Activated gamma-delta T cell treated with Interleukin-2 at 50 U/mL for 16 hours (primary cell): Measurements from ENCODE around the gene LIN28A.

ENCODE experiments used
- DNase-seq: peaks from one replicate; pipeline ENCODE4 v3.0.0-alpha.2; 2020

Gene LIN28A

DNA sequence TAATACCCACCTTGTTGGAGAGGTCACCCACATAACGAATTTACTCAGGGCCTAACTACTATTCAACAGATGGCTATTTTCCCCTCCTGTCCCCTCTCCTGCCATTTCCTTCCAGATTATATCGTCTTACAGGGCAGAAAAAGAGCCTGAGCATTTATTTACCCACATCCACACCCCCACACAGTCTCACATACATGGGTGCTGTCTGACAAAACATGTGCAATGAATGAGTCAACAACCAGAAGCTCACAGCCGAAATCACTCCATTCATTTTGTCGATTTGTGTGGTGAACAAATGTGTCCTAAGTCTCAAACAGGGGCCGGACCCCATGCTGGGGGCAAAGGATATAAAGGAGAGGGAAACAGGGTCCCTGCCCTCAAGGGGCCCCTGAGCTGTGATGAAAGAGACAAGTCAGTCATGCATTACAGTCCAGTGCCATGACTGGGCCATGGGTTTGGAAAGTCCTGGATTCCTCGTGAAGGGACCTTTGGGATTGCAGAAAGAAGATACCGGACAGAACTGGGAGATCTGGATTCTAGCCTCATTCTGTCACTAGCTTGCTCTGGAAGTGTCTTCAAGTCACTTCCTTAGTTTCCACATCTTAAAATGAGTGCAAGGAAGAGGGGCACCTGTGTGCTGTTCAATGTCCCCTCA lies 21.7 kb upstream of the LIN28A start:
- no peak for DNase-seq

DNA sequence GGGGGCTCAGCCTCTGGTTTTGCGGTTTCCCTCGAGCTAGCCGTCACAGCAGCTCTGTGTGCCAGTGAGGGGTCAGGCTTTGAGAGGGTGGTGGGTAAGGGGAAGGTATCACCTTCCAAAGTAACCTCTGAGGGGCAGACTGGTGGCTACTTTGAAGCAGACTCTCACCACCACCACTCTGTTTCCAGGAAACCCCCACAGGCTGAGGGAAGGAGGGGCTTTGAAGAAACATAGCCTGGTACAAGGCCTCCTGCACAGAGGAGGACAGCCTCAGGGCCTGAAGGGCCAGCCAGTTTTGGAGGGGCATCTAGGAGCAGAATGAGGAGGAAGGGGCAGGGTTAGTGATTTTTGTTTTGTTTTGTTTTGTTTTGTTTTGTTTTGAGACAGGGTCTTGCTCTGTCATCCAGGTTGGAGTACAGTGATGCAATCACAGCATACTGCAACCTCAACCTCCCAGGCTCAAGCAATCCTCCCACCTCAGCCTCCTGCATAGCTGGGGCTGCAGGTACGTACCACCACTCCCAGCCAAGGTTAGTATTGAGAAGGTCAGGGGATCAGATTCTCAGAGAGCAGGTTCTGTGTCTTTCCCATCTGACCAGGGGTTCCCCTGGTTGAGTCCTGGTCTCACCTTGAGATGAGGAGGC lies 20.9 kb upstream of the LIN28A start:
- no peak for DNase-seq

DNA sequence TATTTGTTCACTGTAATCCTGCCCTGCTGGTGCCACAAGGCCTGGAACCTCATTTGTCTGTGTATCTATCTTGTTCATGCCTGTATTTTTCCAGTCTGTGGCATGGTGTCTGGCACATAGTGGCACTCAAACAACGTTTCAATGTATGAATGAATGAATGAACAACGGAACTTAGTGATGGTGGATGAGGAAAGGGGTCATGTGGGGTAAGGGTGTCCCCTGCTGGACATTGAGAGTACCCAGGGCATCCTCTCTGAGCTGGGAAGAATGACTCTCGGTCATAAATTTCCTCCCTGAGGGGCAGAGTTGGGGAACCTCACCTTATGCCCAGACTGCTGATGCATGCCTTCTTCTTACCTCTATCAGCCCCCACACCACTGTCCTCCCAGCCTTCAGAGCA lies 19.2 kb upstream of the LIN28A start:
- peak; percentile 54 for DNase-seq

- no peak for DNase-seq
Measured at GRCh38 chr1:26395754-26396153, 14.9 kb upstream of the LIN28A start.

DNA sequence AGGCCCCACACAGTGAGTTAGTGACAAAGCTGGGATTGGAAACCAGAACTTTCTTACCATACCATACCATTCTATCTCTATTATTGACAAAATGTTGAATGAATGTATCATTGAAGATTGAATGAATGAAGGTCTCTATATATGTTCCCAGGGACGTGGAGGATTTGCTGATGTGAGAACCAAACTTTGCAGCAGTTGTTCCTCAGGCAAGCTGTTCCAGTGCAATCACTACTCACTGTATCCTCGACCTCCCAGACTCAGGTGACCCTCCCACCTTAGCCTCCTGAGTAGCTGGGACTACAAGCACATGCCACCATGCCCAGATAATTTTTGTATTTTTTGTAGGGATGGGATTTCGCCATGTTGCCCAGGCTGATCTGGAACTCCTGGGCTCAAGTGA lies 11.6 kb upstream of the LIN28A start:
- no peak for DNase-seq

DNA sequence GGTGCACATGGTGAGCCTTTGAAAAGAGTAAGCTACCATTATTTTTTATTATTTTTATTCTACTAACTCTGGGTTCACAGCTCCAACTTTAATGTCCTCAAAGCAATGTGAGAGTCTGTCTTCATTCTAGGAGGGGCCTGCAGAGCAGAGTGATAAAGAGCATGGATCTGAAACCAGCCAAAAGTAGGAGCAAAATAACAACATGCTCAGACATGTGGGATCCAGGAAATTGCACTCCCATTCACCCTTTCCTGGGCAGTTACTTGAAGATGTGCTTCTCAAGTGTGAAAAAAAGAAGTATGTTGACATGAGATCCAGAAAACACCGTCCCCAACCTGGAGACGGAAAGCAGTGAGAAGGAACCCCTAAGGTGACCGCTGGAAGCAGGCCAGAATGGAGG lies 8.7 kb upstream of the LIN28A start:
- no peak for DNase-seq

GRCh38 chr1:26403656-26404055 lies 7.0 kb upstream of the LIN28A start:
- no peak for DNase-seq

DNA sequence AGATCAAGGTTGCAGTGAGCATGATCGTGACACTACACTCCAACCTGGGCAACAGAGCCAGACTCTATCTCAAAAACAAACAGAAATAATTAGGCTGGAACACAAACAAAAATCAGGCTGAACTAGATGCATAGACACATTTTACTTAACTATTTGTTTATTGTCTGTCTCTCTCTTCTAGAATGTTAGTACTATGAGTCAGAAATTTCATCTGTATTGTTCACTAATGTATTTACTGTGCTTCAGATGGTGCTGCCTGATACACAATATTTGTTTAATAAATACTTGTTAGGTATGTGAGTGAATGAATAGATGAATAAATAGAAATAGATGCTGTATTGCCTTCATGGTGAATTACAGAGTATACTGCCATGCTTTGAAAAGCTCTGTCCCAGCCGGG lies 6.0 kb upstream of the LIN28A start:
- DNase-seq: no peak

DNA sequence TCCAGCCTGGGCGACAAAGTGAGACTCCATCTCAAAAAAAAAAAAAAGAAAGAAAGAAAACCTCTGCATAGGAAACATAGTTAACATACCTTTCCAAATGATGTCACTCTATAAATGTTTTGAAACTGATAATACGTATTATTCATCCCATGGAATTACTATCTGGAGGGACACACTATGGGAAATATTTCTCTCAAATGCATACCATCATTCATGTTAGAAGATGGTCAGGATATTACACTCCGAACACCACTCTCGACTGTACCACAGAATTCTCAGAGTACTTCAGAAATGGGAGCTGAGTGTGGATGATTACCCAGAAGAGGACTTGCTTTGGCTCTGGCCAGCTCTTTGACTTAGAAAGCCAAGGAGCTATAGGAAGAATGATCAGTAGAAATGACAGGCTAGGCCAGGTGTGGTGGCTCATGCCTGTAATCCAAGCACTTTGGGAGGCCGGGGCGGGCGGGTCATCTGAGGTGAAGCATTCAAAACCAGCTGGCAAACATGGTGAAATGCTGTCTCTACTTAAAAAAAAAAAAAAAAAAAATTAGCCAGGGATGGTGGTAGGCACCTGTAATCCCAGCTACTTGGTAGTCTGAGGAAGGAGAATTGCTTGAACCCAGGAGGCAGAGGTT lies 5.2 kb upstream of the LIN28A start:
- DNase-seq: no peak

DNA sequence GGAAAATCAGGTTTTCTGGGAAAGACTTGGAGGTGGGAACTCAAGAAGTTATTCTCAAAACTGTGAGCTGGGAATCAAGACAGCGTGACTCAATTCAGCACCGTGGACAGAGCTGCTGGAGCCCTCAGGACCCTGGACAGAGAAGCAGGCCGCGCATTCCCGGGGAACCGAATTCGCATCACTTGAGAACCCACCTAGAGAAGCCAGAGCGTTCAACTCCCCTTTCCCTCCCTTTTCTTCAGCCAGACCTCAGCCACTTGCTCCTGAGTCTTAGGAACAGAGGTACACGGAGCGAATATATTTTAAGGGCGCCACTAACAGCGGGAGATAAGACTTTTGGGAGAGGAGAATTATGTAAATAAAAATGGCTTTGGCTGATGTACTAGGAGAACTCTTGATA lies 2.0 kb upstream of the LIN28A start:
- DNase-seq: peak; percentile 73

DNA sequence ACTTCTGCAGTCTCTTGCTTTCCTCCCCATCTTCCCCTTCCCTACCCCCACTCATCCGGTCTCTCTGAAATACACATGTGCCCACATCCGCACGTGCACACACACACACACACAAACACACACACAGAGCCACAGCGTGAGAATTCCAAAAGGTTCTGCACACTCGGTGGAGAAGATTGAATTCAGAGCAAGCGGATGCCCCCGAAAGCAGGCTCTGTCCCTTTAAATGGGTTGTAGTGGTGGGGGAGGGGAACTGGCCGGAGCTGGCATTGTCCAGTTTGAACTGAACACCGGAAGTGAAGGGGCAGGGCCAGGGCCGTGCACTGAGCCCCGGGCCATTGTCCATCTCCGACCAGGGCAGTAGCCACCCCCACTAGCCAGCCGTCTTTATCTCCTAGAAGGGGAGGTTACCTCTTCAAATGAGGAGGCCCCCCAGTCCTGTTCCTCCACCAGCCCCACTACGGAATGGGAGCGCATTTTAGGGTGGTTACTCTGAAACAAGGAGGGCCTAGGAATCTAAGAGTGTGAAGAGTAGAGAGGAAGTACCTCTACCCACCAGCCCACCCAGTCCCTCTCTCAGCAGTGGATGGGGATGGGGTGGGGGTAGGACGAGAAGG lies 1.3 kb upstream of the LIN28A start:
- DNase-seq: no peak

DNA sequence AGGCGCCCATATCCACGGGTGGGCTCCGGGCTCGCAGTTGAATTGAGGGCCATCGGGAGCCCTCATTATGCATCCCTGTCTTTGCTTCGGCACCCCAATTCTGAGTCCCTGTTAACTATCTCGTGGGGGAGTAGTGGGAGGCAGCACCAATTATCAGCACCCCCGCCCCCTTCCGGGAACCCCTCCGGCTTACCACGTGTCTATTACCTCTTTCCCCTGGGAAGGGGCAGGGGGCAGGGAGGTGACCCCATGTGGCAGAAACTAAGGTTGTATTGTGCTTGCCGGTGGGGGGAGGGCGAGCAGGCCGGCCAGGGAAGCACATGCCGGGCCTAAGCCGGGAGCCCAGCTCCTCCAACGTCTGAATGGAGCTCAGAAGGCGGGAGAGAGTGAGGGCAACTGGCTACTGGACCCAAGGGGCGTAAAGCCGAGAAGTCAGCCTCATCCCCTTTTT lies 1.0 kb downstream of the LIN28A start:
- no peak for DNase-seq

DNA sequence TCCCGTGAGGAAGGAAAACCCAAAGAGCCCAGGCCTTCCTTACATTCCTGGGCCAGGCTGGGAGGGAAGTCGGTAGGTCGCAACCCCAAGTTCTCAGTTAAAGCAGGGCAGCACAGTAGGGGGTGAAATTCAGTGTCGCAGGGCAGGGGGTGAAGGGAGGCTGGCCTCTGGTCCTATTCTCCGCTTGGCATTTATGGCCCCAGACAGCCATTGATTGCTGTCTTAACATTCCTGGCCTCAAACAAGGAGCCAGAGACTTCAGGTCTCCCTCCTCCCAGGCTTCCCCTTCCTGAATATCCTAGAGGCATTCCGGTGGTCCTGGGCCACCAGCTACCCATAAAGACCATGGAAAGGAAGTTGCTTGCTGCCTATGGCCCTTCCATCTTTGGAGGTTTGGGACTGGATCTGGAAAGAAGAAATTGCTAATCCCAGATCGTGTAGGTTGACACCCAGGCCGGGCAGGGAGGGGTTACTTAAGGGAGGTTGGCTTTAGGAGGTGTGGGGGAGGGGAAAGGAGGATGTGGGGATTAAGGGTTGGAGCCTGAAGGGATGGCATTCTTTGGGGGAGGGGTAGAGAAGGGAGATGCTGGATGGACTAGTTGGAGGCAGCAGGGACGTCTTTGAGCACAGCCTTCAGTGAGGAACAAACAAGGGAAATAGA lies 1.7 kb downstream of the LIN28A start:
- no peak for DNase-seq

- no peak for DNase-seq
Measured at GRCh38 chr1:26413031-26413430, 2.4 kb downstream of the LIN28A start.

DNA sequence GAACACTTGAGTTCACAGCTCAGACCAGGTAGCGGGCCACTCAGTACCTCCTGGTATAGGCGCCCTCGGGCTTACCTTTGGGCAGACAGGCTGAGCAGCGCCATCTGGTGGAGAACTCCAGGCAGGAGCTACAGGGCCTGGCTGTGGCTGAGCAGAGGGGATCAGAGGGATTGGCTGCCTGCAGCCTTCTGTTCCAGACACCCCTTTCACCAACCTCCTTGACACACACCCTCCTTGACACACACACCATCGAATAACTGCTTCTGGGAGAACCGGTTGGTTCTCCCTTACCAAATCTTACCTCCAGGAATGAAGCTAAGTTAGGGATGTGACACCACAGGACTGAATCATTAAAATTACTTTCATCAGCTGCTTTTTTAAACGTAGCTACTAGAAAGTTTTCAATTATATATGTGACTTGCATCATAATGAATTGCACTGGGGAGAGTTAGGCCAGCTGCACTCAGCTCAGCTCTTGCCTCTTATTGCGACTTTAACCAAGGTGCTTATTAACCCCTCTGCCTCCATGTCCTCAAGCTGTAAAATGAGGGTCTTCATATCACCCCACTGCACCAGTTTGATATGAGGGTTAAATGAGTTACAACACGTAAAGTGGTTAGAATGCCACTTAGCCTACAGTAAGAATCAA lies 6.6 kb downstream of the LIN28A start:
- peak; percentile 87 for DNase-seq

DNA sequence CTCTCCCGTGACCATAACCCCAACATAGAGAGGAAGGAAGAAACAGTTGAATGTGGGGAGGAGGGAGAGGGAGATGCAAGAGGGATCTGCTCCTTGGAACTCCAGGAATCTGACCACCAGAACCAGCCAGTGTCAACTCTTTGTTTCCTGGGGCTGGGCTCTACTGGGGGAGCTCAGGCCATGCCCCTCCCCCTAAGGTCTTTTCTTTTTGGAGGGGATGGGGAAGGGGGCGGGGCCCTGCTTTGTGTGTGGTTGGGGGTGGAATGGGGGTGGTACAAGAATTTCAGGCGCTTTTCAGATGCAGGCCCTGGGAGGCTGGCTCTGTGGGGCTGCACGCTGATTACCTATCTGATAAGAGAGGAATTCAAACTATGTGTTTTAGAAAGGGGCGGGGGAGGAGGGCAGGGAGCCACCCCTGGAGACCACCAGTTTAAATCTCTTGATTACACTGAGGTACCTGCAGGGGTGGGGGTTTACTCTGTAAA lies 8.3 kb downstream of the LIN28A start:
- no peak for DNase-seq

GRCh38 chr1:26419494-26419893 lies 8.9 kb downstream of the LIN28A start:
- DNase-seq: no peak

DNA sequence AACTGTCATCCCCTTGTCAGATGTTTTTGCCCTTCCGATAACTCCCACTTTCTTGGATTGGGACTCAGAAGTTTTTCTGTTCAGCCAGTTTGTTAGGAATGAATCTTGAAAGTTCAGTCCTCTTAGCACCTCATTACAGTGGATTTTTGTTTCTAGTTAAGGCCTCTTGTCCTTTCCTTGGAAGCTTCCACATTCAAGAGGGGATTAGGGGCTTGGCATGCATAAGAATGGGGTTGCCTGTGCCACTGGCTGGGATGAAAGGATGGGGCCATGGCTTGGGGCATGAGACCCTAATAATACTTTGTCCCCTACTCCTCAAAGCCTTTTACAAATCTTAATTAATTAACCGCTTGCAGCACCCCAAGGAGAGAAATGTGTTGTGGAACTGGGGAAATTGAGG lies 19.1 kb downstream of the LIN28A start:
- DNase-seq: no peak

DNA sequence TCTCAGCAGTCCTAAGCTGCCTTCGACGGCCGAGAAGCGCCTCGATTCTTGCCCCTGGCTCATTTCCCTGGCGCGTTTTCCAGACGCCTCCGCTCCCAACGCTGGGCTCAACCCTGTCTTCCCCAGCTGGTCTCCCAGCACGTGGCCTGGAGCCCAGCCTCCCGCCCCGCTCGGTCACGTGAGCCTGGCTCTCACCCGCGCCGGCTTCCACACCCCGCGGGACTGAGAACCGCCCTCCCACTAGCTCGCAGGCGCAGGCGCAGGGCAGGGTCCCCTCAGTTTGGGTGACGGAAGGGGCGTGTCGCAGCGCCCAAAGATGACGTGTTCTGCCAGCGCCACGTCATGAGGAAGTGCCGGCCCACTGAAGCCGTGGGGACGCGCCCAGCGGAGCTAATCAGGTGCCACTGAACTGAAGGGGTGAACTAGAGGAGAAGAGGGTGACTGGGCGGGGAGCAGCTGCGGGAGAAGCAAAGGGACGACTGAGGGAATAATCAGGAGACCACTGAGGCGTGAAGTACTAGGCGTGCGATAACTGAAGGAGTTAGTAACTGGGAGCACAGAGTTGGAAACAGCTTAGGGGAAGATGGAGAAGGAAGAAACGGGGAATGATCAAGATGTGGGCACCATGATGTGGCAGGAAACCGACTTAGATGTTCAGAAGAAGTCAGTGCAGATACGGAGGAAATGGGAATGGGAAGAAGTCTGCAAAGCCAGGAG lies 21.5 kb downstream of the LIN28A start, which contains the start of gene DHDDS:
DHDDS (plus strand) TSS at position 343 of the 717 bp plus-strand sequence. CDS start 625 bp downstream, outside the sequence.
- DNase-seq: peak; percentile 98

- DNase-seq: no peak
Measured at GRCh38 chr1:26432793-26433192, 22.2 kb downstream of the LIN28A start.

DNA sequence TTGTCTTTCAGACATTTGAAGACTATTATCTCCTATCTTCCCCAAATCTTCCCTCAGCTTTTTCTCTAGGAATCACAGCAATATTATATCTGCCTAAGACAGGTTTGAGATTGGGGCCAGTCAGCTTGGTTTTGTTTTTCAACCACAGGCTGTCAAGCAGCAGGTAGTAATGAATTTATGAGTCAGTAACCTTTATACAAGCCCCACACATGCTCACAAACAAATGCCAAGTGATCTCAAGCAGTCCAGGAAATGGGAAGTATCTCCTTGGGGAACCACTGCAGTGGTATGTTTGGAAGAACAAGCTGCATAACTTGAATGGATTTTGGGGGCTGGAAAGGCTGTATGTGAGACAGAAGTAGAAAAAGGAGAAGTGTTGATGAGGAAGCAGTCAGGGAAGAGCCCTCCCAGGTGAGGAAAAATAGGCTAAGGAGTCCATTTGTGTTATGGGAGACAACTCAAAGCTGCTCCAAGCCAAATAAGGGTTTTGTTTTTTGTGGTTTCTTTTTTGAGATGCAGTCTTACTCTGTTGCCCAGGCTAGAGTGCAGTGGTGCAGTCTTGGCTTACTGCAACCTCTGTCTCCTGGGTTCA lies 23.6 kb downstream of the LIN28A start:
- DNase-seq: no peak
